Panc1 (cell line): ENCODE results near the gene SHISA5. TPM values are rescaled to one million over a fixed set of nuclear protein-coding genes. Genes with fewer than 3 reads are reported as not detected.

Experiments used
- ATAC-seq: fragments of 200-7000 bp; cut with Tn5 transposase; 2 replicates; pipeline ENCODE4 v1.9.1; 2020; ENCODE audit warnings: mild to moderate bottlenecking, moderate library complexity
- BruUV-seq: library from RNA; stranded (reverse); fragments of 400-500 nt; replicated peaks from 2 replicates; lab custom pipeline; 2021; lab: Mats Ljungman, UMichigan
- CTCF ChIA-PET: fragments of 300-600 bp; sonication (Branson Sonifier 250); formaldehyde crosslinking; loops from one replicate; lab custom pipeline; 2022; ENCODE audit warnings: antibody characterized with exemption; lab: Charles Lee
- POLR2A ChIA-PET: fragments of 300-600 bp; sonication (Branson Sonifier 250); formaldehyde crosslinking; loops from one replicate; lab custom pipeline; 2022; ENCODE audit warnings: antibody characterized with exemption; lab: Charles Lee
- DNase-seq: peaks from one replicate; pipeline ENCODE4 v3.0.0-alpha.2; 2010; ENCODE audit warnings: low read depth, low spot score
- H3K27ac ChIP-seq: 2 replicates; pipeline ENCODE4 v1.5.1; 2011; ENCODE audit warnings: mild to moderate bottlenecking, low read length, inconsistent platforms
- H3K27me3 ChIP-seq: fragments of 200-500 bp; sonication (Bioruptor generic); 2 replicates; pipeline ENCODE4 v1.6.0; 2014; ENCODE audit warnings: low read length, inconsistent platforms; ENCODE audit not compliant: control insufficient read depth, insufficient read depth
- H3K36me3 ChIP-seq: fragments of 200-500 bp; sonication (Bioruptor generic); 2 replicates; pipeline ENCODE4 v1.5.1; 2014; ENCODE audit warnings: inconsistent platforms, mild to moderate bottlenecking, low read length, moderate library complexity; ENCODE audit not compliant: control insufficient read depth, insufficient read depth
- H3K4me1 ChIP-seq: 2 replicates; pipeline ENCODE4 v1.5.1; 2011; ENCODE audit warnings: inconsistent platforms, mild to moderate bottlenecking, low read length, moderate library complexity; ENCODE audit not compliant: control insufficient read depth, insufficient read depth
- H3K4me3 ChIP-seq, 2 experiments: 2 replicates each; pipeline ENCODE4 v1.5.1; 2011 to 2012; ENCODE audit warnings: low read depth in 2 of 2, low read length in 2 of 2, mild to moderate bottlenecking in 2 of 2, inconsistent platforms in 1 of 2, moderate library complexity in 1 of 2
- H3K9me3 ChIP-seq: fragments of 200-500 bp; sonication (Bioruptor generic); 2 replicates; pipeline ENCODE4 v1.5.1; 2014; ENCODE audit warnings: low read depth, mild to moderate bottlenecking, inconsistent platforms, low read length, moderate library complexity; ENCODE audit not compliant: control insufficient read depth, insufficient read depth
- CTCF ChIP-seq: fragments of 450-650 bp; IDR thresholded peaks from 2 replicates; pipeline ENCODE4 v1.5.1; 2017; ENCODE audit warnings: mild to moderate bottlenecking
- POLR2AphosphoS5 ChIP-seq: IDR thresholded peaks from 2 replicates; pipeline ENCODE4 v1.6.1; 2012; ENCODE audit warnings: mild to moderate bottlenecking, low read depth, low read length, moderate library complexity
- REST ChIP-seq, 2 experiments: IDR thresholded peaks; 2 replicates each; pipeline ENCODE4 v1.6.1; 2011 to 2012; ENCODE audit warnings: low read depth in 2 of 2, control low read depth in 1 of 2, low read length in 1 of 2, mild to moderate bottlenecking in 1 of 2, moderate library complexity in 1 of 2; ENCODE audit not compliant: insufficient read depth in 1 of 2
- SIN3A ChIP-seq: IDR thresholded peaks from 2 replicates; pipeline ENCODE4 v1.6.1; 2012; ENCODE audit warnings: low read depth, mild to moderate bottlenecking, low read length, moderate library complexity, borderline replicate concordance; ENCODE audit not compliant: insufficient read depth
- TCF7L2 ChIP-seq: IDR thresholded peaks from 2 replicates; pipeline ENCODE4 v1.6.1; 2011; ENCODE audit warnings: mild to moderate bottlenecking, low read depth, low read length, inconsistent platforms
- in situ Hi-C: cut with HindIII; loops from 2 replicates; pipeline ENCODE4 v1.10.0; 2016; ENCODE audit warnings: low sequenced_read_pairs, low pct_unique_long_range_greater_than_20kb
- intact Hi-C: fragments of 100-400 bp; cut with micrococcal nuclease; formaldehyde crosslinking; loops from one replicate; pipeline ENCODE4 v1.10.0; 2022; ENCODE audit not compliant: unreplicated experiment
- total RNA-seq: library from RNA; stranded (reverse); gene quantifications from one replicate; pipeline ENCODE4 v1.2.1, GENCODE V29; 2021; ENCODE audit not compliant: unreplicated experiment

SHISA5 gene
- total RNA-seq, 1 experiment from 2014 or later: 122 TPM

- intact Hi-C loops: loop anchor here (5.0 kb wide), 1 partner anchor 79 kb away; a partner anchor contains a TSS
- ATAC-seq (no peak), DNase-seq (no peak)
- Histone ChIP-seq H3K4me1 (no peaks in the 10 kb centered on the region), H3K36me3 (no peaks in the 10 kb centered on the region), H3K4me3 (no peak overlapping the region), H3K27me3 (no peaks in the 10 kb centered on the region), H3K9me3 (no peaks in the 10 kb centered on the region), H3K27ac (no peak overlapping the region)
- ChIA-PET CTCF (no interaction called here), POLR2A (no interaction called here)
- no TSS peak for BruUV-seq
- in situ Hi-C loops: no loop called here
- TF ChIP-seq CTCF (no peak), POLR2AphosphoS5 (no peak)
These were observed 42.3 kb upstream of the SHISA5 start for GRCh38 chr3:48546203-48546829.

GRCh38 chr3:48544141-48544540 is 40.2 kb upstream of the SHISA5 start:
- H3K9me3 ChIP-seq: no peaks in the 10 kb centered on the region
- ChIA-PET POLR2A (no interaction called here), CTCF (interaction anchor here (0.6 kb wide), 1 partner anchor 1356 kb away, joined by 9 read pairs; no protein-coding TSS in a partner anchor)
- no peak overlapping the region for H3K27ac ChIP-seq
- no TSS peak for BruUV-seq
- intact Hi-C loops (no loop called here), in situ Hi-C loops (no loop called here)
- DNase-seq (no peak), ATAC-seq (no peak)
- TF ChIP-seq REST (IDR thresholded peaks at IDR 0.05; ENCODE audit: insufficient read depth in 1 of 2, low read depth in 2 of 2, low read length in 1 of 2): no peak
- no peak for TF ChIP-seq SIN3A
- TF ChIP-seq CTCF: no peak
- no peak for TF ChIP-seq POLR2AphosphoS5
- TF ChIP-seq TCF7L2: no peak
- no peaks in the 10 kb centered on the region for H3K27me3 ChIP-seq
- no peak overlapping the region for H3K4me3 ChIP-seq
- no peaks in the 10 kb centered on the region for H3K4me1 ChIP-seq
- no peaks in the 10 kb centered on the region for H3K36me3 ChIP-seq
